Endothelial cell of hepatic sinusoid (primary cell): ENCODE data around the gene GIT1.

Experiments
- in situ Hi-C: cut with HindIII; loops from 2 replicates; pipeline ENCODE4 v1.10.0; 2017; ENCODE audit warnings: low sequenced_read_pairs

The GIT1 gene

DNA sequence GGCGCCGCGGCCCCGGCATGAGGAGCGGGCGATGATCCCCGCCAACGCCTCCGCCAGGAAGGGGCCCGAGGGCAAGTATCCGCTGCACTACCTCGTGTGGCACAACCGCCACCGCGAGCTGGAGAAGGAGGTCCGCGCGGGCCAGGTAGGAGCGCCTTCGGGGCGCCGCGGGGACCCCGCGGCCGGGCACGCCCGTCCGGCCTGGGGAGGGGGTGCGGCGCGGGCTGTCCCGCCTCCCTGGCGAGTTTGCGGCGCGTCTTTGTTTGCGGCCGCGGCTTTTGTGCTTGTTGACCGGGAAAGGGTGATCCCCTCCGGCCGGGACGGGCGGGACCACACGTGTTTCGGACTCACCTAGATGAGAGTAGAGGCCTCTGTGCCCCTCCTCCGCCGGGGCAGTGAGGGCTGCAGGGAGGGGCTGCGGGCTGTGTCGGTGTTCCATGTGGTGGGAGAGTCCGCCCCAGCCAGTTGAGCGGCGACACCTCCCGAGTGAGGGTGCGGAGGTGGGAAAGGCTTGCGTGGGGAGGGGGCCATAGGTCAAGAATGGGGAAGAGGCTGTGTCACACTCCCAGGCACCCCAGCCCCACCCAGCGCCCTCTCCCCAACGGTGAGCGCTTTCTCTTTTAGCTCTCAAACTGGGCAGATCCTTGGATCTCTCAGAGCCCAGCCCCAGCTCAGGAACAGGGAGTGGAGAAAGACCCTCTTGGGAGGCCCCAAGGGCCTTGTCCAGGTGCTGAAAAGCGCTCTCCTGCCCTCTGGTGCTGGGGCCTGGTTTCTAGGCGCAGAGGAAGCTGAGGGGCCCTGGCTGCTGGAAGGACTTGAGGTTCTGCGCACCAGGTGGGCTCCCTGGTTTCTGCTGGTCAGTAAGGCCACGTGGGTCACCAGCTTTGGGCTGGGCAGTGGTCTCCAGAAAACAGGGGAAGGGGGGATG lies 4.4 kb upstream of the GIT1 start:
- in situ Hi-C loops, result no loop called here

DNA sequence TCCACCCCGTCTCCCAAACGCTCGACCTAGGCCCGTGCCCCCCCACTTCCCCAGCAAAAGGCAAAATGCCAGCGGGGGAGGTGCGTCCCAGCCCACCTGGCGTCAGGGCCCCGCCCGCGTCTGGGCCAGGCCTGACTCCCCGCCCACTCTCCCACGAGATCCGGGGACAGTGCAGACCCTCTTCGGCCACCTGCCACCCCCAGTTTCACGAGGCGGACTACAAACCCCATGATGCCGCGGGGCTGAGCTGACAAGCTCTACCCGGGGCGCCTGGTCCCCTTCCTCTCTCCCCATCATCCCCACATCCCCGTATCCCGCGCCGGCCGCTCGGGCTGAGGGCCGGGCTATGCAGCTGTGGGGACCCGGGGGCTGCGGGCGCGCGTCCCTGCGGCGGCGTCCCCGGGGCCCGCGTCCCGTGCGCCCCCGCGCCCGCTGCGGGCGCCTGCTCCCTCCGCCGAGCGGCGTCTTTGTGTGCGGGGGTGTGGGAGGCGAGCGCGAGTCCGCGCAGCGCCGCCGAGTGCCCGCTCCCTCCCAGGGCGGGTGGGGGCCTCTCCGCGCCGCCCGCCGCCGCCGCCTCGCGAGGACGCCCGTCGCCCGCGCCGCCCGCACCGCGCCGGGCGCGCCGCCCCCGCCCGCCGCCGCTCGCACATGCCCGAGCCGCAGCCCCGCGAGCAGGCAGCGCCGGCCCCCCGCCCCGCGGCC lies 3.6 kb upstream of the GIT1 start, which contains the start of gene ANKRD13B:
ANKRD13B (plus strand) TSS at position 283 of the 702 bp plus-strand sequence. CDS start 490 bp downstream, outside the sequence.
- in situ Hi-C loops, result no loop called here

DNA sequence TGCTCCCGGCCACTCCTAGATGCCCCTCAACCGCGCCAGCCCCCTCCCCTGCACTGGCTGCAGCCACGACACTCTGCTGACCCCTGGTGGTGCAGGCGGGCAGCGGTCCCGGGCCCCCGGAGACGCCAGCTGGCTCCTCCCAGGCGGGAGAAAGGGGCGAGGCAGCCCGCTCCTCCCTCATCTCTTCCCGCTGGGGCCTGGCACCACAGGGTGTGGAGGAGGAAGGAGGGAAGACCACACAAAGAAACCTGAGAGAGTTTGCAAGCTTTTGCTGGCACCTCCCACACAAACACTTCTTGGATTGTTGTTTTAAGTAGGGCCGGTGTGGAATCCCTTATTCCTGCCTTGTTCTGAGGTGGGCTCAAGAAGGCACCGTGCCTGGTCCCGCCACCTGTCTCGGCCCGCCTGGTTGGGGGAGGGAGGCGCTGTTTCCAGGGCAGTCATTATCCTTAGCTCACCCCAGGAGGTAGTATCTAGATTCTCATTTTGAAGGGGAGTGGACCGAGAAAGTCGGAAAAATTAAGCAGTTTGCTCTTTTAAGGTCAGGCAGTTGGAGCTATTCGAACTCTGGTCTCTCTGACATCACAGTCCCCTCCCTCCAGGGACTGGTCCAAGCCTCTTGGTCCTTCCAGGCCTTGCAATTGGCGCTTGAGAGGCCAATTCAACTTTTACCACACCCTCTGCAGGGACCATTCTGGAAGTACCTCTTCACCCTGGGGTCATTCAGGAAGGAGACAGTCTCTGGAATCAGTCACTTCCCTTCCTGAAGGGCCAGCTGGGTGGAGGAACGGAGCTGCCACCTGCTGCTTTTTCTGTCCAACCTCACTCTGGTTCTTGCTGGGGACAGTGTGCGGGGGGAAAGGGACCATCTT lies 2.5 kb upstream of the GIT1 start:
- in situ Hi-C loops, result no loop called here

- in situ Hi-C loops, result no loop called here
These were observed 1.8 kb upstream of the GIT1 start for GRCh38 chr17:29591146-29591736.

- in situ Hi-C loops, result no loop called here
These were observed 1.1 kb upstream of the GIT1 start for GRCh38 chr17:29590411-29591145.

- in situ Hi-C loops, result no loop called here
These were observed 661 bp downstream of the GIT1 start for GRCh38 chr17:29588562-29589411.

GRCh38 chr17:29588017-29588561 lies 1.4 kb downstream of the GIT1 start:
- in situ Hi-C loops, result no loop called here

DNA sequence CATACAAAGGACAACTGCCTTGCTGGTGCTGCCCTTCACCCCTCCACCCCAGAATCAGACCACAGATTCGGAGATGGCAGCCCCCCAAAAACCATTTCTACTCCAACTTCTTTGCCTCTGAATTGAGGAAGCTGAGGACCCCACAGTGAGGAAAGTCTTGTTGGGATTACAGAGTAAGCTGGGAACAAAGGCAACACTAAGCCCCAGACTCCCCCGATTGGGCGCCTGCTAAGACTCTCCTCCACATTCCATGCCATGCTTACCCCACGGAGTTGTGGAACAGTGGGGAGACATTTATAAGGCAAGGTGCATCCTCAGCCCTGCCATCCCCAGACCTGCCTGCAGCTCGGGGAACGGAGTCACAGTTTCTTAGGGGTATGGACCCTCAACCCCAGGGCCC lies 1.9 kb downstream of the GIT1 start:
- in situ Hi-C loops, result no loop called here

- in situ Hi-C loops, result no loop called here
These were observed 2.6 kb downstream of the GIT1 start for GRCh38 chr17:29586676-29587469.

DNA sequence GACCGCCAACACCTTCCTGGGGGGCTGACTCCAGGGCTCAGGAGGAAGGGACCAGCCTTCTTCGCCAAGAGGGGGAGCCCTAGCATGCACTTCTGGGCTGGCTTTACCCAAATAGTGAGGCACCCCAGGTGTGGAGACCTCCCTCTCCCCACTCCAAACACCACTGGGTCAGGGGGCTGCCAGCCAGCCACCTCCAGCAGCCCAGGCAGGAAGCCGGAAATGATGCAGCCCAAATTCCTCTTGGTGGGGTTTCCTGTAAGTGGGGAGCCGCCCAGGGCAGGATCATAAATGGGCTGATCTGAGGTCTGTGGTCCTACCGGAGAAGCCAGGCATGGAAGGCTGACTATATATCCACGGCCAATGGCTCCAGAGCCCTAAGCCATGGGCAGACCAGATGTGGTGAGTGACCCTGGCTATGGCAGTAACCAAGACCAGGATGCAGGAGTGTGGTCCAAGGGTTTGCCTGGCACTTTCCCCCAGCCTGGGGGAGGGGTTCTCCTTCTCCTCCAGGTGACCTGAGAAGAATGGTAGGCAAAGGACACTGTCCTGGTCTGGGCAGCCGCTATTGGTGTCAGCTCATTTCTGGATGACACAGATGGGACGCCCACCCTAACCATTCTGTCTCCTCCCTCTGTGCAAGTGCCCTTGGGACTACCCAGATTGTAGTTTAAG lies 4.2 kb downstream of the GIT1 start:
- in situ Hi-C loops, result no loop called here

- in situ Hi-C loops, result no loop called here
These were observed 4.9 kb downstream of the GIT1 start for GRCh38 chr17:29584452-29585079.

- in situ Hi-C loops, result no loop called here
These were observed 5.9 kb downstream of the GIT1 start for GRCh38 chr17:29583324-29584248.

GRCh38 chr17:29582772-29583171 lies 6.7 kb downstream of the GIT1 start:
- in situ Hi-C loops, result no loop called here

GRCh38 chr17:29582254-29582765 lies 7.1 kb downstream of the GIT1 start:
- in situ Hi-C loops, result no loop called here

DNA sequence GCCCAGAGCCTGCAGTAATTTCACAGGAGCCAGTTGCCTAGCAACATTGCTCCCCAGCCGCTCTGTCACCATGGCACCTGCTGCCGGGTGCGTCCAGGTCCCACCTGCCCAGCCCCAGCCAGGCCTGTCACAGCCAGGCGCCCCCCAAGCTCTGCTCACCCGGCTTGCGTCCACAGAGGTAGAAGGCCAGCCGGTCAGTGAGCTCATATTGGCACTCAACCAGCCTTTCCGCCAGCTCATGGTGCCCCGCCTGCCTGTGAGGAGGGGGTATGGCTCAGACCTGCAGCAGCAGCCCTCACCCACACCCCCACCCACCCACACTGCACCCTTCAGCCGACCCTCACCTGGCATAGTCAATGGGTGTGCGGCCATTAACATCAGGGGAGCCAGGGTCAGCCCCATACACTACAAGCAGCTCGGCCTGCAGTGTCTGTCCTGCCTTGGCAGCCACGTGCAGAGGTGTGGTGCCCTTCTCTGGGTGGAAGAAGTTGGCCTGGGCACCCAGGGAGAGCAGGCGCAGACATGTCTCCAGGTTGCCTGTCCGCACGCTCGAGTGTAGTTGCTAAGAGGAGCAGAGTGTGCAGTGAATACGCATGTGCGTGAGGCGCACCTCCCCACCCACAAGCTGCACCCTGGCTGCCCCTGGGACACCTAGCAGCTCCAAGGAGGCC lies 7.7 kb downstream of the GIT1 start:
- in situ Hi-C loops, result no loop called here
